AG10803 (cell line): ENCODE results near the gene COX5B.
"Not testable (repeated sequence)": the region's sequence is repeated elsewhere in the genome, so short reads cannot be mapped to it uniquely, and the experiment has no call there.

ENCODE experiments used
- DNase-seq: peaks from one replicate; pipeline ENCODE4 v3.0.0; 2010; ENCODE audit warnings: low read depth
- H3K4me3 ChIP-seq: 2 replicates; pipeline ENCODE4 v1.5.1; 2011; ENCODE audit warnings: mild to moderate bottlenecking, low read length, control low read depth
- TF ChIP-seq, protein P1 (sequence below): conservative IDR thresholded peaks from 2 replicates; pipeline ENCODE4 v1.5.1; 2011; ENCODE audit warnings: mild to moderate bottlenecking, low read length, control low read depth, inconsistent platforms

COX5B gene

DNA sequence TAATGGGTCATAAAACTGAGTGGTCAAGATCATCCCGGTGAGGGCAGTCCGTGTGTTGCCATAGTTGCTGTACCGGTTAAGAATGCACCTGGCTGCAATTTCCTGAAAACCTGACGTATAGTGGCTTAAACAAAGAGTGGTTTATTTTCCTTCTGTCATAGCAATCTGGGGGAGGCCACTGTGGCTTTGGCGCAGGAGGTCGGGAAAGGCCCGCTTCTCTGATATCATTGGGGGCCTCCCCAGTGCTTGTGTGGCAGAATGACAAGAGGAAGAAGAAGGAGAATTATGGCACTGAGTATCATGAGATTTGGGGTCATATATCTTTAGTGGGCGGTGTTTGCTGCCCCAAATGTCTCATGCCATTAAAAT is 28.0 kb downstream of the COX5B start:
- TF ChIP-seq, protein P1, sequence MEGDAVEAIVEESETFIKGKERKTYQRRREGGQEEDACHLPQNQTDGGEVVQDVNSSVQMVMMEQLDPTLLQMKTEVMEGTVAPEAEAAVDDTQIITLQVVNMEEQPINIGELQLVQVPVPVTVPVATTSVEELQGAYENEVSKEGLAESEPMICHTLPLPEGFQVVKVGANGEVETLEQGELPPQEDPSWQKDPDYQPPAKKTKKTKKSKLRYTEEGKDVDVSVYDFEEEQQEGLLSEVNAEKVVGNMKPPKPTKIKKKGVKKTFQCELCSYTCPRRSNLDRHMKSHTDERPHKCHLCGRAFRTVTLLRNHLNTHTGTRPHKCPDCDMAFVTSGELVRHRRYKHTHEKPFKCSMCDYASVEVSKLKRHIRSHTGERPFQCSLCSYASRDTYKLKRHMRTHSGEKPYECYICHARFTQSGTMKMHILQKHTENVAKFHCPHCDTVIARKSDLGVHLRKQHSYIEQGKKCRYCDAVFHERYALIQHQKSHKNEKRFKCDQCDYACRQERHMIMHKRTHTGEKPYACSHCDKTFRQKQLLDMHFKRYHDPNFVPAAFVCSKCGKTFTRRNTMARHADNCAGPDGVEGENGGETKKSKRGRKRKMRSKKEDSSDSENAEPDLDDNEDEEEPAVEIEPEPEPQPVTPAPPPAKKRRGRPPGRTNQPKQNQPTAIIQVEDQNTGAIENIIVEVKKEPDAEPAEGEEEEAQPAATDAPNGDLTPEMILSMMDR = no peak
- no peak for DNase-seq

DNA sequence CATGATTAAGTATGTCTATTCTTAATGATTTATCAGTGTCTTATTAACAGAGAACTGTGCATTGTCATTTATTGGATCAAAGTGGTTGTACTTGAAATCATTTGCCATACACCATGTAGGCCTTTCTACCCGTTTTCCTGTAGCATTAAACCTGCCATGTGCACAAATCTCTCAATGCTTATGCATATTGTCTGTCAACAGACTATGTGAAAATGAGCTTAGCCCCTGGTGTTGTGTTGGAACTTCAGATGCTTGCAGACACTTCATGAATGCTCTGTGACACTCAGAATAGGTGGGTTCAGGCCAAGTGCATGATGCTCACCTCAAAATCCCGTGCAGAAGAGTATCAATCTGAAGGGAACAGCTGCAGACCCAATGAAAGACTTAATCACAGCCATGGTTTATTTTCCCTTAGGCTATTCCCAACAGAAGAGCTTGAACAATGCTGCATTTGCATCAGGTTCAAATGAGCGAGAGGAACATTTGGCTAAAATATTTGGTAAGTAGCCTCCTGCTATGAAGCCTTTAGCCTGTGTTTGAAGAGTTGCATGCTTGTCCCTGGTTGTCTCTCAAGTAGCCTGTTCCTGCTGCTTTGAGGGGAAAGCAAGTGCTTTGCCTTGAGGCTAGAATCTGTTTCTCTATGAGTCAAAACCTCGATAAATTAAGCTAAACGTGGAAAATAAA is 29.7 kb downstream of the COX5B start:
- no peak overlapping the region for H3K4me3 ChIP-seq
- no peak for DNase-seq
- TF ChIP-seq, protein P1 = no peak

More for the DNA sequence above, 28.0 kb downstream of the COX5B start:
- H3K4me3 ChIP-seq = no peak overlapping the region

DNA sequence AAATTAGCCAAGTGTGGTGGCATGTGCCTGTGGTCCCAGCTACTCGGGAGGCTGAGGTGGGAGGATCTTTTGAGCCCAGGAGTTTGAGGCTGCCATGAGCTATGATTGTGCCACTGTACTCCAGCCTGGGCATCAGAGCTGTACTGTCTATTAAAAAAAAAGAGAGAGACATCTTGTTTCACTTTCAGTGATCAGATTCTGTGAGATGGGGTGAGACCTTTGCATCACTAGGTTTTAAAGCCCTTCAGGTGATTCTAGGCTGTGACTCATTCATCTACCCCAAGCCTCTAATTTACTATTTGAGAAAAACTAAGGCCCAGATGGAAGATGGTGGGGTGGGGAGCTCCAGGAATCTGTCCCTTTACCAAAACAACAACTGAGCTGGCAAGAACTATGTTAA is 30.8 kb downstream of the COX5B start:
- TF ChIP-seq, protein P1 = no peak
- H3K4me3 ChIP-seq = no peak overlapping the region
- DNase-seq = no peak

DNA sequence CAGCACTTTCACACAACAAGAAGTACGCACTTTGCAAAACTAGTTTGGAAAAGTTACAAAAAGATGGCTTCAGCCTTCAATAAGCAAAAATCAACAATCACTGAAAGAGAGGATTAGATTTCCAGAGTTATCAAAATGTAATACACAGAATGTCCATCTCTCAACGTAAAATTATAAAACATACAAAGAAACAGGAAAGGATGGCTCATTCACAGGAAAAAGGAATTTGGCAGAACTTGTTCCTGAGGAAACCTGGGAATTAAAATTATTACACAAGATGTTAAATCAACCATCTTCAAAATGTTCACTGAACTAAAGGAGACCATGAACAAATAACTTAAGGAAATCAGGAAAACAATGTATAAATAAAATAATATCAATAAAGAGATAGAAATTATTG is 31.6 kb downstream of the COX5B start:
- no peak overlapping the region for H3K4me3 ChIP-seq
- no peak for DNase-seq
- TF ChIP-seq, protein P1 = no peak

DNA sequence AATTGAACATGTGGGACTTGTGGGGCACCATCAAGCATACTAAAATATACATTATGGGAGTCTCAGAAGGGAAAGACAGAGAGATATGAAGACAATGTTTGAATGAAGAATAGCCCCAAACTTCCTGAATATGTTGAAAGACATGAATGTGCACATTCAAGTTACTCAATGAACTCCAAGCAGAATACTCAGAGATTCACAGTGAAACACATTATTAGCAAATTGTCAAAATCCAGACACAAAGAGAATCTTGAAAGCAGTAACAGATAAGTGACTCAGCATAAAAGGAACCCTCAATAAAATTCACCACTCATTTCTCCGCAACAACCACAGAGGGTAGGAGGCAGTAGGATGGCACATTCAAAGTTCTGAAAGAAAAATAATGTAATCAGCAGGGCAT is 32.4 kb downstream of the COX5B start:
- no peak for DNase-seq
- no peak overlapping the region for H3K4me3 ChIP-seq
- TF ChIP-seq, protein P1 = no peak

DNA sequence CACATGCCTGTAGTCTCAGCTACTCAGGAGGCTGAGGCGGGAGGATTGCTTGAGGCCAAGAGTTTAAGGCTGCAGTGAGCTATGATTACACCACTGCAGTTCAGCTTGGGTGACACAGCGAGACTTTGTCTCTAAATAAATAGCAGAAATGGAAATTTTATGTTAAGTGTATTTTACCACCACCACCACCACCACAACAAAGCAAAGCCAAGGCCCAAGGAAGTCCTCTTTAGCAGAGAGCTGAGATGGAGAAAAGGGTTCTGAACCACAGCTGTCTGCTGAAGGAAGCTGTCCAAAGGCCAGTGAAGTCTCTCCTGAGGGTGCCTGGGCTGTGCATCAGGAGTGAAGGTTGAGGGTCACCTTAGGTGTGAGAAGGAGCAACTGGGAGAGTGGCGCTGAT is 41.4 kb downstream of the COX5B start:
- DNase-seq, H3K4me3 ChIP-seq: not testable (repeated sequence)

DNA sequence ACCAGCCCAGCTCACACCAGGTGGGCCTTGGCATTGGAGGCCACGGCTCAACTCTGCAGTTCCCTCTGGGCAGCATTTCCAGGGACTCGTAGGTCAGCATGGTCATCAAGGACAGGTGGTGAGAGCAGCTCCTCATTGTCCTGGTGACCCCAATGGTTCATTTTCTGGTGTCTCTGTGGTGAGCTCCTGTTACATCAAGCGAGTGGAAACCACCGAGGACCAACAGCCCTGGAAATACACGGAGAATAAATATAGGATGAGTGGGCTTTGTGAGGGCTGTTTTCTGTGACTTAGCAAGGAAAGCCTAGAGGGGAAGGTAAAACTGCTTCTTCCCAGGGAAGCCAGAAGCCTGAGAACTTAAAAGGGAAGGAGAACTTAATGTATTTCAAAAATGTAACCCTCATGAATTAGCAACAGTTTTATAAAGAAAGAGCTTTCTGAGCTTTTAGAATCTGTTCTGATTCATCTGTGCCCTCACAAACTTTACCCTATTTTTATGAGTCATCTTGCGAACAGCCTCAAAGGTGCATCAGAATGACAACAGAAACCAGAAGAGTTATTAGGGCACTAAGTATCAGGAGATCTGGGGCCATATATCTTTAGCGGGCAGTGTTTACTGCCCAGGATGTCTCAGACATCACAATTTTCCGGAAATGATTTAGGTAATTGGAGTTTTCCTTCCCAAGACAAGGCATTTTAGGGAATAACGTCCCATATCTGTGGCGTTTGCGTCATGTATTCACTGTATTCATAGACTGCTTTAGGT is 42.4 kb downstream of the COX5B start:
- TF ChIP-seq, protein P1 = no peak
- DNase-seq = no peak
- no peak overlapping the region for H3K4me3 ChIP-seq
